Middle frontal gyrus (tissue), 1 donor: ENCODE results near the gene LAD1.

Experiments used
- DNase-seq: peaks from one replicate; pipeline ENCODE4 v3.0.0-alpha.2; 2015; ENCODE audit warnings: low spot score; ENCODE audit errors: extremely low spot score

The LAD1 gene, protein sequence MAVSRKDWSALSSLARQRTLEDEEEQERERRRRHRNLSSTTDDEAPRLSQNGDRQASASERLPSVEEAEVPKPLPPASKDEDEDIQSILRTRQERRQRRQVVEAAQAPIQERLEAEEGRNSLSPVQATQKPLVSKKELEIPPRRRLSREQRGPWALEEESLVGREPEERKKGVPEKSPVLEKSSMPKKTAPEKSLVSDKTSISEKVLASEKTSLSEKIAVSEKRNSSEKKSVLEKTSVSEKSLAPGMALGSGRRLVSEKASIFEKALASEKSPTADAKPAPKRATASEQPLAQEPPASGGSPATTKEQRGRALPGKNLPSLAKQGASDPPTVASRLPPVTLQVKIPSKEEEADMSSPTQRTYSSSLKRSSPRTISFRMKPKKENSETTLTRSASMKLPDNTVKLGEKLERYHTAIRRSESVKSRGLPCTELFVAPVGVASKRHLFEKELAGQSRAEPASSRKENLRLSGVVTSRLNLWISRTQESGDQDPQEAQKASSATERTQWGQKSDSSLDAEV

DNA sequence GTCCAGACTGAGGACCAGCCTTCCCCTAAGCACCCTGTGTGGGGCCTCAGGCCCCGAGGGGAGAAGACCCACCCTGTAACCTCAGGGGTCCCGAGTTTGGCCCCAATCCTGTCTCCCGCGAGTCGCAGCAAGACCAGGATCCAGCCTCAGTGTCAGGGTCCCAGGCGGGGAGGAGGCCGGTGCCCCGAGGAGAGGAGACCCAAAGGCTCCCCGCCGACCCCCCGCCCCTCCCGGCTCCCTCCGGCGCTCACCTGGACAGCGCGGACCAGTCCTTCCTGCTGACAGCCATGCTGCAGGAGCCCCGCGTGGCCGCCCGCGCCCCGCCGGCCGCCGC is at the start of gene LAD1:
LAD1 (minus strand) TSS at position 307 of the 334 bp plus-strand sequence; CDS start at position 289, 18 bp downstream.
- DNase-seq, result no peak

DNA sequence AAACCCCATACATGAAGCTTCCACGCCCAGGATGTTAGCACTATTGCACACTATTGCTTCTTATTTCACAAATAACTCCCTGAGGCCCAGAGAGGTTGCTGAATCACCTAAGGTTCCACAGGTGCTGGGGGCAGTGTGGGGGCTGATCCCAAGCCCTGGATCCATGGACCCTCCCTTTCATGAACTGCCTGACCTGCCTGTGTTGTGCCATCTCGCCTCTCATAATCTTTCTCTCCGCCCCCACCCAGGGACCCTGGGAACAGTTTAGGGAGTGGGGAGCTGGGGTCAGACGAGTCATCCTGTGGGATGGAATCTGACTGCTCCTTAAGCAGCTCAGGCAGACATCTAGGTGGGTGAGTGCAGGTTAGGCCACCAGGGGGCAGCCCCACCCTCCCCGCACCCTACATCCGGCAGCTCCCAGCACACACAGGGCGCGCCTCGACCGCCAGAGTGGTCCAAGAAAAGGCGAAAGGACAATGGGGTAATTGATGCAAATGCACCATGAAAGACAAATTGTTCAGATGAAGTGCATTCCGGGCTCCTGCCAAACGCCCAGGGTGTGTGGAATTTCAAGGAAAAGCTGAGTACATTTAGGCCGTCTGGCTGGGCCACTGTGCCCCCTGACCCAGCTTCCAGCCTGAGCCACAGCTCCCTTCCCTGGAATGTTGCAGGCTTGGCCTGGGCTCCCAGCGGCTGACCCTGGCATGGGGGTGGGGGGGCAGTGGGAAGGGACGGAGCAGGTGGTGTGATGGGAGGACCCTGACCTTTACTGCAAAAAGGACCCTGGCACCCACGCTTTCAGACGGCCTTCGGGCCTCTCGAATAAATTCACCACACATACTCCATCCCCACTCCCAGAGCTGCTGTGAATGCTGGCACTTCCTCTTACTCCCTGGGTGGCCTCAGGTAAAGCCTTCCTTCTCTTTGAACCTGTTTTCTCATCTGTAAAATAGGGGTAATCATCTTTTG is 49.1 kb upstream of the LAD1 start:
- peak; percentile 54 for DNase-seq

DNA sequence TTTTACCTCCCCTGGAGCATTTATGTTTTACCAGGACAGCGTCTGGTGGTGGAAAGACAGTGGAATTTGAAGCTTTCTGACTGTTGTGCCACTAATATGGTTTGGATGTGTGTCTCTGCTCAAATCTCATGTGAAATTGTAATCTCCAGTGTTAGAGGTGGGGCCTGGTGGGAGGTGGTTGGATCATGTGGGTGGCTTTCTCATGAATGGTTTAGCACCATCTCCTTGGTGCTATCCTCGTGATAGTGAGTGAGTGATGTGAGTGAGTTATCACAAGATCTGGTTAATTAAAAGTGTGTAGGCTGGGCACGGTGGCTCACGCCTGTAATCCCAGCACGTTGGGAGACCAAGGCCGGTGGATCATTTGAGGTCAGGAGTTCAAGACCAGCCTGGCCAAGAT is 46.2 kb upstream of the LAD1 start:
- DNase-seq, result no peak

DNA sequence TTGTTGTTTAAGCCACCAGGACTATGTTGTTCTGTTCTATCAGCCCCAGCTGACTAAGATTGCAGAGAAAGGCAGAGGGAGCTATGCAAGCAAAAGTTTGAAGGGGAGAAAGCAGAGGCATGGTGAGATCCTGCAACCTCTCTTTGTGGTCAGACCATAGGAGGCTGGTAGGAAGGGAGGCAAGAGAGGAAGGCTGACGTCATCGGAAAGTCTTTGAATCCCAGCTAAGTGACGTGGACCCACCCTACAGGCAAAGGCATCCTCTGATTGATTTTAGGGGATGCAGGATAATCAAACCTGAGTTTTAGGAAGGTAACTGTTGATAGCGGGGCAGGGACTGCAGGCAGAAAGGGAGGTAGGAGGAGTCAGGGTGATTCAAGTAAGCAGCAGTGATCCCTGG is 45.7 kb upstream of the LAD1 start:
- no peak for DNase-seq

DNA sequence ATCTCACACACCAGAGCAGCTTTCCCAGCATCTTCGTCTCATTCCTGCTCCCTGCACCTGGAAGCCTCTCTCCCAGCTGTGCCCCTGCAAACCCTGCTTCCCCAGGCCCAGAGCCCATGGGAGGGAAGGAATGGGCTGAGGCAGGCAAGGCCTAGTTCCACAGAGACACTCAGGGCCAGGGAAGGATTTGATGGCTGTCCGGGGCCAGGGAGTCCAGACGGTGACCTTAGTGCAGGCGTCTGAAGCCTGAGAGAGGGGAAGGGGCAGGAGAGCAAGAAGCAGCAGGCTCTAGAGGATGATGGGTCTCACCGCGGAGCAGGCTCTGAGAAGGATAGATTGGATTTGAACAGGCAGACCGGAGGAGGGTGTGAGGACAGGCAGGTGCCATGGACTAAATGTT is 44.6 kb upstream of the LAD1 start:
- no peak for DNase-seq

DNA sequence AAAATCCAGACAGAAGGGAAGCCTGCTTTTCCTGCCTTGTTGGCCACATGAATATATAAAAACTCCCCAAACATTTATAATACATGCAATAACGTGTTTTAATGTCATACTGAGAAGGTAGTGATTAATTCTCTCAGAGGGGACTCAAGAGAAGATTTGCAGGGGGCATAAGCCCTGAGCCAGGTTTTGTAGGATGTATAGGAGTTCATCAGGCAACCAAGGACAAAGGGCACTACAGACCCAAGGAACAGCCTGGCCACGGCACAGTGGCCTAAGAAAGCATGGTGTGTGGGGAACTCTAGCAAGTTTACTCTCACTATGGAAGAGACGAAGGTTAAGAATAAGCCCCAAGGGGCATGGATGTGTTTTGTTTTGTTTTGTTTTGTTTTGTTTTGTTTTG is 37.8 kb upstream of the LAD1 start:
- no peak for DNase-seq

DNA sequence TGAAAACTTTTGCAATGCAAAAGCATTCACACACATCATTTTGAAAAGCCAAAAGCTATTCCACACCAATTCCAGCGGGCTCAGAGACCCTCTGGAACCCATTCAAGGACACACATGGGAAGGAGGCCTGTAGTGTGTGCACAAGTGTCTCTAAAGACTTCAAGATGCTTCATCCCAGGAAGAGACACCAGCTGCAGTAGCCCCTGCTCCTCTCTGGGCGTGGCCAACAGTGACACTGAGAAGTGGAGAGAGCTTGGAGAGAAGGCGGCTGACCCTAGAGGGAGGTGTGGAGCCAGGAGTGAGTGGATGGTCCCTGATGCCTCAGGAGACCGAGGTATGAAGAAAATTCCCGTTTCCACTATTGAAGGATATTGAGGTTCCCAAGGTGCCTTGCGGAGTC is 37.3 kb upstream of the LAD1 start:
- DNase-seq, result no peak

DNA sequence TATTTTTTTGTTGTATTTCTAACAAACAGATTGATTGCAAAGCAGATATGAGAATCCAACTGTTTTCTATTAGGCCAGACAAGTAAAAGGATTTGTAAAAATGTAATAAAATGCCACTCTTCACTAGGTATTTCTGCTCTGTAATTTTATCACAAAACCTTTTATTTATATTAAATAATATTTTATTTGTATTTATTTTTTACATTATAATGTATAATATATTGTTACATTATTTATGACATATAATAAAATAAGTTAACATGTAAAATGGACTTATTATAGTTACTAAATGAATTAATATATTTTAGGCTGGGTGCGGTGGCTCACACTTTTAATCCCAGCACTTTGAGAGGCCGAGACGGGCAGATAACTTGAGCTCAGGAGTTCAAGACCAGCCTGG is 35.1 kb upstream of the LAD1 start:
- no peak for DNase-seq

DNA sequence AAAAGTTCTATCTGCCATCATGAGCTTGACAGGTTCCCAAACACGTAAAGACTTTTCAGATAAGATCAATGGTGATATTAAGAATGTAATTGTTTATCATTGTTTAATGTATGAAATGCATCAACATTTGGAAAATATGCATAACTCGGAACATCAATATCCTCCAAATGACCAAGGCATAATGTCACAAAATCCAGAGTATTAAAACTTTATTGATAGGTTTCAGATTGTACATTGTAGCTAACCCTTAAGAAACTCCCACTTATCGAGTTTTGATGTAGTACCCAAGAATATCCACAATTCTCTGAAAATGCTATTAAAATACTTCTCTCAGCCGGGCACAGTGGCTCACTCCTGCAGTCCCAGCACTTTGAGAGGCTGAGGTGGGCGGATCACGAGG is 34.5 kb upstream of the LAD1 start:
- DNase-seq, result no peak

DNA sequence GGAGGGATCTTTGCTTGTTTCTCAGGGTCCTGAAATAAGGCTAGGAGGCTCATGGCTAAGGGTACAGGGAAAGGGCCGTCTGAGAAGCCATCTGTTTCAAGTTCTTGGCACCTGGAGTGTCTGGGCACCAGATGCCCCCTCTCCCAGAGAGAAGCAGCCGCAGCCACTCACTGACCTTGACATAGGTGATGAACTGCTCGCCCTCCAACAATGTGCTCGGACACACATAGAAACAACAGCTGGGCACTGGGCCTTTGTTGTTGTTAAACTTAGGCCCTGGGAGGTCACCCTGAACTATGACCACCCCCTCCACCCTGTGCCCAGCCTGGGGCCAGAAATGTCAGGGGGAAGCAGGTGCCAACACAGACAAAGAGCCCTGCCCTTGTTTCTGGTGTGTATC is 31.7 kb upstream of the LAD1 start:
- DNase-seq, result no peak

DNA sequence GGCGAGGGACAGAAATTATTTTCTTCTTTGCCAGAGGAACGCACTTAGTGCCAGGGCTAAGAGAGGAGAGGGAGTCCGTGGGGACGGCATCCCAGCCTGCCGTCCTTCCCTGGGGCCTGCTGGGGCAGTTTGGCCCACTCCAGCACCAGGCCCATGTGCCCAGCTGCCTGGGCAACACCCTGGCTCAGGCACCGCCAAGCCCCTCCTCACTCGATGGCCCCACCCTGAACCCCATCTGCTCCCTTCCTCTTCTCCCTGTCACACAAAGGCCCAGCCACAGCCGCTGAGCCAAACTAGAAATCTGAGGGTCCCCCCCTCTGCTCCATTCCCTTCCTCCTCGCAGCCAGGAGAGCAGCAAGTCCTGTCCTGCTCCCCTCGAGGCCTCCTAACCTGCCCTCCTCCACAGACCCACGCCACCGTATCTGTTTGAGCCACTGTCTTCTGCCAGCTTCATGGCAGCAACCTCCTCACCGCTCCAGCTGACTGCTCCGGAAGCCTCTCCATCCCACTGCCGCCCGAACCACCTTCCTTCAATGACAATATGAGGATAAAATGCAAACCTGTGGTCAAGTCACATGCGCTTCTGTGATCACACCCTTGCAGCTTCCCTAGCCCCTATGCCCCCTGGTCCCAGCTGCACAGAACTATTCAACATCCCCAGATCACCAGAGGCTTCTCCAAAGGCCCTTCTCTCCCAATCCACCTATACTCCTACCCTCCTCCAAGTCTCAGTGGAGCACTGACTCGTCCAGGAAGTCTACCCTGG is 30.8 kb upstream of the LAD1 start:
- DNase-seq, result no peak

DNA sequence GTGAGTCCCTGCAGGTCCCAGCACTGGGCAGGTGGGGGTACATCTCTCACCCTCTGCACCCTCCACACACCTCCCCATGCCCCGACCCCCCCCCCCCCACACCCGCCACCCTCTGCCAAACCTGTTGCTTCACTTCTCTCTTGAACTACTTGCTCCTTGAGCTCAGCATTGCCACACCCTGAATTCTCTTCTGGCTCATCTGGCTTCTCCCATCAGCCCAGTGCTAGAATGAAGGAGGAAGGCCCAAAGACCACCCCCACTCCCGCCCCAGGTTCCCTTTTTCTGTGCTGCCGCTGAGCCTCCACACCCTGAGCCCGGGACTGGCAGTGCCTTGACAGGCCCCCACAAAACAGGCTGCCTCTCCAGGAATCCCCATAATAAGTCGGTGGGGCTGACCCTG is 28.8 kb upstream of the LAD1 start:
- no peak for DNase-seq

DNA sequence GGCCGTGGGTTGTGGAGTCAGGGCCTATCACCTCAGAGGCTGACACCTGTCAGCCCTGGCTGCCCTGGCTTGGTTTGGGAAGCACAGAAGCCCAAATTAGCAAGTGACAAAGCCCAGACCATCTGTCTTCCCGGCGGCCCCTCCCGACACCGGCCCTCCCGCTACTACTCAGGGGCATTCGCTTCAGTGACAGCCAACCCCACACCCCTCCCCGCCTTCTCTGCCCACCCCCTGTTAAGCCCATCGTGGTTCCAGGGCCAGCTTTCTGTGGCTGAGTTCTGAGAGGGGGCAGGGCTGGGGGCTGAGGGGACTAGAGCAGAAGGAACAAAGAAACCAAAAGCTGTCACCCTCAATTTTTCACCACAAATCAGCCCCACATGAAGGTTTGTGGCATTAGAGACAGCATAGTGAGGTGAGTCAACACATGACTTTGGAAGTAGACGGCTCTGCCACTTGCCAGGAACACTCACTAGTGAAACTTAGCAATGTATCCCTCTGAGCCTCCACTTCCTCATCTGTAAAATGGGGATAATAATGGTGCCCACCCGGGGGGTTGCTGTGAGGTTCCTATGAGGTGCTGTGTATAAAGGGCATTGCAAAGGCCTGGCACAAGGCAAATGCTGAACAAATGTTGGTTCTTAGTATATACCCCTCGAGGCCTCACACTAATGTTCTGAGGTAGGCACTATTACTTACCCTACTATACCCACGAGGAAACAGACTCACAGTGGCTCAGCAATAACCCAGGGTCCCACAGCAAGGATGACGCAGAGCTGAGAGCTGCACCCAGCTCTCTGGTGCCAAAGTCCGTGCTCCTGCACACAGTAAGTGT is 27.6 kb upstream of the LAD1 start:
- no peak for DNase-seq

DNA sequence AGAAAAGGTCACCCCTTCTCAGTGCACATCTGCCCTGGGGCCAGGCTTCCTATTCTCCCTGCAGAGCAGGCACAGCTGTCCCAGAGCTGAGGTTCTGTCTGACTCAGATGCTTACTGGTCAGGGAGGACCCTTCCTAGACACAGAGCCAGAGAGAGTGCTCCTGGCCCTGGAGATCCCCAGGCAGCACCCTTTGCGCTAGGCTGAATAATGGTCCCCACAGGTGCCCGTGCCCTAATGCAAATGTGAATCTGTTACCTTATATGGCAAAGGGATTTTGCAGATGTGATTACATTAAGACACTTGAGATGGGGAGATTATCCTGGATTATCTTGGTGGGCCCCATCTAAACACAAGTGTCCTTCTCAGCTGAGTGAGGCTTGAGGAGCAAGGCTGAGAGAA is 25.0 kb upstream of the LAD1 start:
- no peak for DNase-seq

DNA sequence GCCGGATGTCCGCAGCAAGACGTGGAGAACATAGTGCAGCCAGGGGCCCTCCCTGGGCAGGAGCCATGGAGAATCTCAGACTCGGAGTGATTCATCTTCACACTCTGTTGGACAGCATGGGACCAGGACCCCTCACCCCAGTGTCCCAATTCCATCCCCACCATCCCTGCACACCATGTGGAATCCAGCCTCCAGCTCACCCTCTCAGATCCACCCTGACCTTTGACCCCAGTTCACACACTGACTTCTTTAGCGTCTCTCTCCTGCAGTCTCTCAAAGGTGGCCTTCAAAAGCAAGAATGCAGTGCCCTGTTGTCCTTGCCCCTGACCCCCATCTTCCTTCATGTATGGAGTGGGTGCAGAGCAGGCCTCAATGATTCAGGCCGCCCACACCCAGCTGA is 24.5 kb upstream of the LAD1 start:
- no peak for DNase-seq

DNA sequence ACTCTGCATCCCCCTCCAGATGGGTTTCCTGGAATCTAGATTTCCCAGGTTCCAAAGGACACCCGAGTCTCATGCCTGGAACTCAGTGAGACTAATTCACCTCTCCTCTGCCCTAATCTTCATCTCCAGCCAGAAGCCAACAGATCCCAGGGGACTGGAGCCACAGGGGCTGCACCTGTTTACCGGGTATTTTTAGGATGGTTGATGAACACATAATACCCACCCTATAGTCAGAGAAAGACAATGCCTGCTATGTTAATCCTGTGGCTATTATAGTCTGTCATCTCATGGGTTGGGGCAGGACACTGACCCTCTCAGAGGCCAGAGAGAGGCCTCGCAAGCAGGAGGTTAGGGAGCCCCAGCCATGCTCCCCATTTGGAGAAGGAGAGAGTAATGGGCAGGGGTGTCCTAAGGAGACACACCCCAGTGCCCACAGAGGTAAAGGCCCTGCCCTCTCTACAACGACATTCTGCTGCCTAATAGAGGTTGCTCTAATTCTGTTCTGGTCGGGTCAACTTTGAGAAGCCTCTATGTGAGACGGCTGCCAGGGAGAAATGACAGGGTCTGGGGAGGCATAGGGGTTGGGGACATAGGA is 23.4 kb upstream of the LAD1 start:
- DNase-seq, result no peak

DNA sequence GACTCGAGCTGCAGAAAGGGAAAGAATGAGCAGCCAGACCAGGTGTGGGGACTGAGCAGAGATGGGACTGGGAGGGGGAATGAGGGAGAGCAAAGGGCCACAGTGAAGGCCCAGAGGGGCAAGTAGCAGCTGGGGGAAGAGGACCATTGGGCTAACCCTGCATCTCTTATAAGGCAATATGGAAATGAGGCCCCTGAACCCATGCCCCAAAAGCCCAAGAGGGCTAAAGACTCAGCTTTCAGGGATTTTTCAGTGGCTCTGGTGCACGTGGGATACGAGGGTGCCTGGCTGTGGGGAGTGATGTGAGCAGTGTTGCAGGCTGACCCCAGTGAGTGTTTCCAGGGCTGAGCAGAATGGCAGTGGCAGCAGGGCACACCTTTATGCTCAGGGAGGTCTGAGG is 22.9 kb upstream of the LAD1 start:
- DNase-seq, result no peak

DNA sequence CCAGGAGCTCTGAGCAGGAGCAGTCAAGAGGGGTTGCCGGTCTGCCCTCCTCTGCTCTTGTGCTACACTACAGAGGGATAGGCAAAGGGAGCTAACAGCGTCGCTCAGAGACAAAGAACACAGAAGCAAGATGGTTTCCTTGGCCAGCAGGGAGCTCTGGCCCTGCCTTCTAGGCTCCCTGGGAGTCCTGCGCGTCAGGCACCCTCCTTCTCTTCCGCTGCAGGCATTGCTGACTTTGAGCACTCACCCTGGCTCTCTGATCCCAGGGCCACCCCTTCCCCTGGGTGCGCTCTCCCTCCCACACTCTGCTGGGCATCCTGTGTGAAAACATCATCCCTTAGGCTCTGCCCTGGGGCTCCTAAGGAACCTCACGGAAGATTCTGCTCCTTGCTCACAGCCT is 21.9 kb upstream of the LAD1 start:
- DNase-seq, result no peak

DNA sequence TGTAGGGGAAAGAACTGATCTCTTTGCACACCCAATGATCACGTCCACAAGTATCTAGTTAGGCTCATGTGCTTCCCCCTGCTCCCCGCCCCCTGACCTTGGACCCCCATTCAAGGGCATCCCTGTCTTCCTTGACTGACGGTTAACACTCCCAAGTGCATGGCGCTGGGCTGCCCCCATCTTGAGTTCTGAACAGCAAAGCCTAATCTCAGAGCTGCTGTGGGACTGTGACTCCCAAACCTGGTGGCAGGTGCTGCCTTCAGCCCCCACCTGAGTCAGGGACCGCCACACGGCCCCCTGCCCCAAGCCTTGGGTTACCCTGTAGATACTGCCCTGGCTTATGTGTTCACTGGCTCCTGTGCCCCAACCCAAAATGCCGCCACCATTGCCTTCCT is 21.5 kb upstream of the LAD1 start:
- DNase-seq, result no peak
